AG09319 (cell line): ENCODE measurements around the gene SLC39A11.

Experiments
- DNase-seq: peaks from one replicate; pipeline ENCODE4 v3.0.0-alpha.2; 2010; ENCODE audit warnings: low read depth; ENCODE audit errors: extremely low read depth
- TF ChIP-seq, protein P1 (sequence below): IDR thresholded peaks from 2 replicates; pipeline ENCODE4 v1.5.1; 2011; ENCODE audit warnings: low read depth, mild to moderate bottlenecking, inconsistent platforms, low read length, moderate library complexity

SLC39A11 gene

DNA sequence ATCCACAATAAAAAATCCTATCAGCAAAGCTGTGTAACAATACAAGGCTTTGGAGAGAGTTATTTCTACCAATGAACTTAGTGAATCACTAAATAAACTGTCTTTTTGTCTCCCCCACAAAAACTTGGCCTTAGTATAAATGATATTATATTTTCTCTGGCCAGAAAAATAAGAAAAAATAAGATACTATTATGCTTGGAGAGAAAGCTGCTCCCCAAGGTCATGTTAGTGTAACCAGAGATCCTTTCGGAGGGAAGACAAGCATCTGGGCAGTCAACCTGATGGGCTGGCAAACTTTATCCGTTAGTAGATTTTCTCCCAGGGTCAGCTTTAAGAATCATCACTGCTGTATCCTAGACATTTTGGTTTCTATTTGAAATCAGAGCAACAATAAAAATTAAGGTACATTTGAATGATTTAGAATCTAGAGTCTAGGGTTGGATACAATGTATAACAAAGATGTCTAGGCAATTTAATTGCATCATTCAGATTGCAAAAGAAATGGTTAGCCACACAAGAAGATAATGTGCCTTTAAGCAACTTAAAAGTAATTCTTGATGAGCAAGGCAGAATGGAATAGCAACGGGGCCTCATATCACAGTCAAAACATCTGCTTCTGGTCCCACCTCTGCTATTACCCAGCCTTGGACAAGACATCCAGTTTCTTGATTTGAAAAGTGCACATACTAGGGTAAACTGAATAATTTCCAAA is 280.4 kb downstream of the SLC39A11 start:
- TF ChIP-seq, protein P1, sequence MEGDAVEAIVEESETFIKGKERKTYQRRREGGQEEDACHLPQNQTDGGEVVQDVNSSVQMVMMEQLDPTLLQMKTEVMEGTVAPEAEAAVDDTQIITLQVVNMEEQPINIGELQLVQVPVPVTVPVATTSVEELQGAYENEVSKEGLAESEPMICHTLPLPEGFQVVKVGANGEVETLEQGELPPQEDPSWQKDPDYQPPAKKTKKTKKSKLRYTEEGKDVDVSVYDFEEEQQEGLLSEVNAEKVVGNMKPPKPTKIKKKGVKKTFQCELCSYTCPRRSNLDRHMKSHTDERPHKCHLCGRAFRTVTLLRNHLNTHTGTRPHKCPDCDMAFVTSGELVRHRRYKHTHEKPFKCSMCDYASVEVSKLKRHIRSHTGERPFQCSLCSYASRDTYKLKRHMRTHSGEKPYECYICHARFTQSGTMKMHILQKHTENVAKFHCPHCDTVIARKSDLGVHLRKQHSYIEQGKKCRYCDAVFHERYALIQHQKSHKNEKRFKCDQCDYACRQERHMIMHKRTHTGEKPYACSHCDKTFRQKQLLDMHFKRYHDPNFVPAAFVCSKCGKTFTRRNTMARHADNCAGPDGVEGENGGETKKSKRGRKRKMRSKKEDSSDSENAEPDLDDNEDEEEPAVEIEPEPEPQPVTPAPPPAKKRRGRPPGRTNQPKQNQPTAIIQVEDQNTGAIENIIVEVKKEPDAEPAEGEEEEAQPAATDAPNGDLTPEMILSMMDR = no peak
- DNase-seq = no peak

- TF ChIP-seq, protein P1 = no peak
- no peak for DNase-seq
These were observed 281.4 kb downstream of the SLC39A11 start for GRCh38 chr17:72810991-72811508.

DNA sequence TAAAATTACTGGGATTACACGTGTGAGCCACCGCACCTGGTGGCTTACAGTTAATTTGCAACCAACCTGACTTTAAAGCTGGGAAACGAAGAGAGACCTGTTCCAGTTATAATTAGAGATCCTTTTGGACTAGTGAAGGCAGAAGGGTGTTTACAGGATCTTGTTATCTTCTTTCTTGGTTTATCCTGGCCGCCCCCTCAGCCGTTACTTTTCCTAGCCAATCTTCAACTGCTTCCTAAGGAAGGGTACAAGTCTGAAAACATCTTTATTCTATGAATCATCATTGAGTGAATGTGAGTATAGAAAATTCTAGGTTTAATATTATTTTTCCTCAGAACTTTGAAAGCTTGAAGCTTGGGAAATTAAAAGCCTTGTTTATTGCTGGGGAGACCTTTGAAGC is 286.5 kb downstream of the SLC39A11 start:
- TF ChIP-seq, protein P1 = no peak
- no peak for DNase-seq

DNA sequence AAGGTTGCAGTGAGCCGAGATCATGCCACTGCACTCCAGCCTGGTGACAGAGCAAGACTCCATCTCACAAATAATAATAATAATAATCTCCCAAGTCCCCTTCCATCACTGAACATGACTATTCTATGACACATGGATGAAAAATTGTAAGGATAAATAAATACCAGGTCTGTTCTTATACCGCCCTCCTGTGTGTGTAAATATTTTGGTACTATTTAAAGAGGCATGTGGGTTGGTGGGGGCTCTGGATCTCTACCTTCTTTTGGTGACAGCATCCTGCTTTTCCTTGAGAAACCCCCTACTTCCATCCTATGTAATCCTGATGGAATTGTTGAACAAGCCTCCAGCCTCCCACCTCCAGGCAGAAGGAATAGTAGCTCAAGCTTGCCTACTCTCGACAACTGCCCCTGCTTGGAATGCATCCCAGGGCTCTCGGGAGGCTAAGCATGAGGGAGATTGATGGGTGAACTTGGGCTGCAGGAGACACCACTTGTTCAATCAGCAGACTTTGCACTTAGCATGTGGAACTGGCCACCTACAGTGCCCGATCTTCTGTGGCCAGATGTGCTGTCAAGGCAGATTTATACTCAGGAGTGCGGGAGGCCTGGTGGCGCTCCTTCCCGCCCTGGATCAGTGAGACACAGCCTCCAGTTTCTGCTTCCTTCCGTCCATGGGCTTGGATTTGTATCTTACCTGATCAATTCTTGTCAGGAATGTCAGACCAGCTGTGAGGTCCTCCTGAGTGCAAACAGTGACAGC is 287.4 kb downstream of the SLC39A11 start:
- no peak for DNase-seq

GRCh38 chr17:72802726-72803125 is 289.8 kb downstream of the SLC39A11 start:
- DNase-seq = no peak
- TF ChIP-seq, protein P1 = no peak

More for the DNA sequence above, 287.4 kb downstream of the SLC39A11 start:
- TF ChIP-seq, protein P1 = no peak

DNA sequence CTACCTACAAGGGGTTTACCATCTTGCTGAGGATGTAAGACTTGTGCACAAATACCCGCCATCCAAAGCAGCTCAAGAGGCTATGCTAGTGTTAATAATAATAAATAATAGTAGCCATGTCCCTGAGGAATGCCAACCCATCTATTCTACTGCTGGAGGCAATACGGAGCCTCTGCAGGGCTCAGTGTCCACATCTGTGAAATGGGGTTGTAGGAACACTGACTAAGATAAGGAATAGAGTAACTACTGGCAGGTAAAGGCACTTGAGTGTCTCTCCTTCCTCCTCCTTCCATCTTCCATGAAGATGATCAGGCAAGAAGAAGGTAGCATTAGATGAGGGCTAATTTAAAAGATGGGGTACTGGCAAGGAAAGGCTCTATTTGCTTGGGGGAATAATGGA is 295.3 kb downstream of the SLC39A11 start:
- TF ChIP-seq, protein P1 = no peak
- no peak for DNase-seq

DNA sequence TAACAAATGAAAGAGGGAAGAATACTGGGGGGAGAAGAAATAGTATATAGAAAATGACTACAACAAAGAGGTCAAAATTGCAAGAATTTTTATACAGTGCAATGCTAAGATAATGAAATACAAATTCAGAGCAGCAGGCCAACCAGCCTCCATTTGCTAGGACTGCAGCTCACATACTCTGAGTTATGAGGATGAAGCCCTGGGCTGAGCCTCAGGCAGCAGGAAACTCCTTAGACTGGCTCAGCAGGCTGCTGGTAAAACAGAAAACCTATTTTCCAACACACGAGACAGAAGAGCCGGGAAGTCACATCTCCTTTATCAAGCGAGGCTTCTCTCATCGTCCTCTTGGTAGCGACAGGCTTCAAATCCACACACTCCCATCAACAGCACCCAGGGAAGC is 296.5 kb downstream of the SLC39A11 start:
- TF ChIP-seq, protein P1 = no peak
- DNase-seq = no peak
